HG02798 (cell line): ENCODE data around the gene TNFRSF17.
A peak's percentile ranks its signal among the peaks of the same experiment; 100 is the strongest.
"Not testable (repeated sequence)": the region's sequence is repeated elsewhere in the genome, so short reads cannot be mapped to it uniquely, and the experiment has no call there.

Experiments used
- ATAC-seq: cut with Tn5 transposase; IDR thresholded peaks from one replicate; pipeline ENCODE4 v1.9.1; 2021; ENCODE audit warnings: mild to moderate bottlenecking; ENCODE audit not compliant: unreplicated experiment, poor library complexity

The TNFRSF17 gene

GRCh38 chr16:11968577-11968976 lies 3.6 kb downstream of the TNFRSF17 start:
- no peak for ATAC-seq

GRCh38 chr16:11970292-11970691 lies 5.3 kb downstream of the TNFRSF17 start:
- ATAC-seq: not testable (repeated sequence)

GRCh38 chr16:11972128-11972527 lies 7.1 kb downstream of the TNFRSF17 start:
- no peak for ATAC-seq

GRCh38 chr16:11973070-11973469 lies 8.1 kb downstream of the TNFRSF17 start:
- ATAC-seq: no peak

GRCh38 chr16:11976850-11977375 lies 11.9 kb downstream of the TNFRSF17 start:
- no peak for ATAC-seq

- no peak for ATAC-seq
Measured at GRCh38 chr16:11977376-11978041, 12.5 kb downstream of the TNFRSF17 start.

- no peak for ATAC-seq
Measured at GRCh38 chr16:11978080-11978479, 13.1 kb downstream of the TNFRSF17 start.

- ATAC-seq: no peak
Measured at GRCh38 chr16:11979013-11979672, 14.1 kb downstream of the TNFRSF17 start.

- peak; percentile 53 for ATAC-seq
Measured at GRCh38 chr16:11980136-11980844, 15.3 kb downstream of the TNFRSF17 start.

GRCh38 chr16:11985250-11985649 lies 20.2 kb downstream of the TNFRSF17 start:
- no peak for ATAC-seq

GRCh38 chr16:11986521-11987057 lies 21.6 kb downstream of the TNFRSF17 start:
- no peak for ATAC-seq

- ATAC-seq: no peak
Measured at GRCh38 chr16:11988258-11988978, 23.4 kb downstream of the TNFRSF17 start.

- no peak for ATAC-seq
Measured at GRCh38 chr16:11990702-11991390, 25.8 kb downstream of the TNFRSF17 start.

GRCh38 chr16:11992008-11992584 lies 27.1 kb downstream of the TNFRSF17 start:
- no peak for ATAC-seq

GRCh38 chr16:11992586-11993524 lies 27.8 kb downstream of the TNFRSF17 start:
- no peak for ATAC-seq

GRCh38 chr16:11994143-11995119 lies 29.4 kb downstream of the TNFRSF17 start:
- no peak for ATAC-seq
